ENCODE results near the gene C10orf120.

GRCh38 chr10:122733443-122733842 is 33.8 kb upstream of the C10orf120 start:
- TF ChIP-seq POLR2A (IDR thresholded peaks at IDR 0.05; ENCODE audit: low read depth, low read length) (no peak), POLR2AphosphoS5 (IDR thresholded peaks at IDR 0.05; ENCODE audit: low read depth, low read length) (no peak)
